ENCODE measurements around the gene SLC35A5. TPM values are rescaled to one million over a fixed set of nuclear protein-coding genes. Genes with fewer than 3 reads are reported as not detected.
A peak's percentile ranks its signal among the peaks of the same experiment; 100 is the strongest.
"Not testable (repeated sequence)": the region's sequence is repeated elsewhere in the genome, so short reads cannot be mapped to it uniquely, and the experiment has no call there.

Gene SLC35A5
- total and polyA plus RNA-seq, 8 donors, result 4.6 to 67.7 (median 19.6) TPM

GRCh38 chr3:112519424-112520001, 42.3 kb upstream of the SLC35A5 start:
- TF ChIP-seq CTCF (IDR thresholded peaks at IDR 0.05) (peak in 5 of 7 experiments; percentile 61 to 72 (median 69)), POLR2AphosphoS5 (IDR thresholded peaks at IDR 0.05) (no peak), EP300 (IDR thresholded peaks at IDR 0.05) (no peak), POLR2A (IDR thresholded peaks at IDR 0.05) (no peak)
- Histone ChIP-seq H3K9me3 (no peaks in the 10 kb centered on the region), H3K36me3 (peaks cover 0 to 14% (median 9%) of the 10 kb centered on the region in 4 donors), H3K27me3 (no peaks in the 10 kb centered on the region), H3K27ac (no peak overlapping the region), H3K4me1 (no peaks in the 10 kb centered on the region), H3K4me3 (no peak overlapping the region)
- intact Hi-C loops (cut with DNase I; ENCODE audit: low total_unique reads), result loop anchor here (10.0 kb wide), 1 partner anchor 195 kb away; no protein-coding TSS in a partner anchor
- DNase-seq, result peak in 1 of 2 donors; percentile 84
- WGBS, 5 donors, result 53 to 79% (median 71%) methylated on average over 2 of the region's 2 CpGs

GRCh38 chr3:112524127-112524526, 37.7 kb upstream of the SLC35A5 start:
- intact Hi-C loops (cut with DNase I; ENCODE audit: low total_unique reads), result loop anchor here (10.0 kb wide), 1 partner anchor 199 kb away; no protein-coding TSS in a partner anchor

GRCh38 chr3:112530573-112530972, 31.3 kb upstream of the SLC35A5 start:
- DNase-seq, result peak in 1 of 2 donors; percentile 16
- TF ChIP-seq POLR2A (IDR thresholded peaks at IDR 0.05), result no peak
- TF ChIP-seq EP300 (IDR thresholded peaks at IDR 0.05), result no peak
- TF ChIP-seq CTCF (IDR thresholded peaks at IDR 0.05), result no peak
- no peak for TF ChIP-seq POLR2AphosphoS5 (IDR thresholded peaks at IDR 0.05)
- no peaks in the 10 kb centered on the region for H3K9me3 ChIP-seq
- no peaks in the 10 kb centered on the region for H3K4me1 ChIP-seq
- 68 to 79% (median 75%) methylated on average over 3 of the region's 3 CpGs for WGBS, 5 donors
- no peak overlapping the region for H3K4me3 ChIP-seq
- no peak overlapping the region for H3K27ac ChIP-seq
- intact Hi-C loops (cut with DNase I; ENCODE audit: low total_unique reads), result no loop called here
- H3K36me3 ChIP-seq, result peaks cover 19 to 81% (median 75%) of the 10 kb centered on the region in 4 donors
- H3K27me3 ChIP-seq, result no peaks in the 10 kb centered on the region

More at GRCh38 chr3:112524127-112524526, 37.7 kb upstream of the SLC35A5 start:
- not testable (repeated sequence) for H3K4me3 ChIP-seq, H3K27me3 ChIP-seq, H3K4me1 ChIP-seq, H3K9me3 ChIP-seq, H3K27ac ChIP-seq, DNase-seq
- H3K36me3 ChIP-seq, result peaks cover 5 to 47% (median 43%) of the 10 kb centered on the region in 4 donors
- 87 to 95% (median 93%) methylated on average over 6 of the region's 6 CpGs for WGBS, 5 donors

- TF ChIP-seq CTCF (IDR thresholded peaks at IDR 0.05) (peak in 3 of 7 experiments; percentile 37 to 80 (median 43)), POLR2AphosphoS5 (IDR thresholded peaks at IDR 0.05) (no peak)
- H3K9me3 ChIP-seq, result no peaks in the 10 kb centered on the region
- 3 to 13% (median 6%) methylated on average over 1 of the region's 1 CpG for WGBS, 5 donors
- H3K4me1 ChIP-seq, result no peaks in the 10 kb centered on the region
- no peak overlapping the region for H3K27ac ChIP-seq
- no peak overlapping the region for H3K4me3 ChIP-seq
- DNase-seq, result peak in 1 of 2 donors; percentile 49
- no peaks in the 10 kb centered on the region for H3K27me3 ChIP-seq
- H3K36me3 ChIP-seq, result peaks cover 19 to 89% (median 82%) of the 10 kb centered on the region in 4 donors
- intact Hi-C loops (cut with DNase I; ENCODE audit: low total_unique reads), result no loop called here
Measured at GRCh38 chr3:112531358-112531781, 30.5 kb upstream of the SLC35A5 start.

Data from stomach (tissue), 9 donors.